ENCODE results near the gene CDK14. TPM values are rescaled to one million over a fixed set of nuclear protein-coding genes. Genes with fewer than 3 reads are reported as not detected.

The CDK14 gene
- total and polyA plus RNA-seq, 8 donors, result 0.58 to 43.9 (median 12.2) TPM

GRCh38 chr7:90916319-90916718, 320.2 kb downstream of the CDK14 start:
- Histone ChIP-seq H3K36me3 (no peaks in the 10 kb centered on the region), H3K27ac (no peak overlapping the region), H3K9me3 (no peaks in the 10 kb centered on the region), H3K4me3 (no peak overlapping the region), H3K4me1 (no peaks in the 10 kb centered on the region), H3K27me3 (no peaks in the 10 kb centered on the region)
- 69 to 85% (median 70%) methylated on average over 4 of the region's 4 CpGs for WGBS, 5 donors
- intact Hi-C loops (cut with DNase I; ENCODE audit: low total_unique reads), result no loop called here
- no peak for DNase-seq
- TF ChIP-seq POLR2AphosphoS5 (IDR thresholded peaks at IDR 0.05) (no peak), POLR2A (IDR thresholded peaks at IDR 0.05) (no peak), EP300 (IDR thresholded peaks at IDR 0.05) (no peak)
- TF ChIP-seq, protein P1, sequence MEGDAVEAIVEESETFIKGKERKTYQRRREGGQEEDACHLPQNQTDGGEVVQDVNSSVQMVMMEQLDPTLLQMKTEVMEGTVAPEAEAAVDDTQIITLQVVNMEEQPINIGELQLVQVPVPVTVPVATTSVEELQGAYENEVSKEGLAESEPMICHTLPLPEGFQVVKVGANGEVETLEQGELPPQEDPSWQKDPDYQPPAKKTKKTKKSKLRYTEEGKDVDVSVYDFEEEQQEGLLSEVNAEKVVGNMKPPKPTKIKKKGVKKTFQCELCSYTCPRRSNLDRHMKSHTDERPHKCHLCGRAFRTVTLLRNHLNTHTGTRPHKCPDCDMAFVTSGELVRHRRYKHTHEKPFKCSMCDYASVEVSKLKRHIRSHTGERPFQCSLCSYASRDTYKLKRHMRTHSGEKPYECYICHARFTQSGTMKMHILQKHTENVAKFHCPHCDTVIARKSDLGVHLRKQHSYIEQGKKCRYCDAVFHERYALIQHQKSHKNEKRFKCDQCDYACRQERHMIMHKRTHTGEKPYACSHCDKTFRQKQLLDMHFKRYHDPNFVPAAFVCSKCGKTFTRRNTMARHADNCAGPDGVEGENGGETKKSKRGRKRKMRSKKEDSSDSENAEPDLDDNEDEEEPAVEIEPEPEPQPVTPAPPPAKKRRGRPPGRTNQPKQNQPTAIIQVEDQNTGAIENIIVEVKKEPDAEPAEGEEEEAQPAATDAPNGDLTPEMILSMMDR (IDR thresholded peaks at IDR 0.05), result no peak

GRCh38 chr7:90917539-90917938, 321.4 kb downstream of the CDK14 start:
- Histone ChIP-seq H3K4me1 (no peaks in the 10 kb centered on the region), H3K36me3 (no peaks in the 10 kb centered on the region), H3K27me3 (no peaks in the 10 kb centered on the region), H3K9me3 (no peaks in the 10 kb centered on the region), H3K4me3 (no peak overlapping the region), H3K27ac (no peak overlapping the region)
- intact Hi-C loops (cut with DNase I; ENCODE audit: low total_unique reads), result no loop called here
- DNase-seq, result no peak
- TF ChIP-seq POLR2AphosphoS5 (IDR thresholded peaks at IDR 0.05) (no peak), POLR2A (IDR thresholded peaks at IDR 0.05) (no peak), EP300 (IDR thresholded peaks at IDR 0.05) (no peak)
- TF ChIP-seq, protein P1 (IDR thresholded peaks at IDR 0.05), result no peak
- 90 to 95% (median 93%) methylated on average over 4 of the region's 4 CpGs for WGBS, 5 donors

DNA sequence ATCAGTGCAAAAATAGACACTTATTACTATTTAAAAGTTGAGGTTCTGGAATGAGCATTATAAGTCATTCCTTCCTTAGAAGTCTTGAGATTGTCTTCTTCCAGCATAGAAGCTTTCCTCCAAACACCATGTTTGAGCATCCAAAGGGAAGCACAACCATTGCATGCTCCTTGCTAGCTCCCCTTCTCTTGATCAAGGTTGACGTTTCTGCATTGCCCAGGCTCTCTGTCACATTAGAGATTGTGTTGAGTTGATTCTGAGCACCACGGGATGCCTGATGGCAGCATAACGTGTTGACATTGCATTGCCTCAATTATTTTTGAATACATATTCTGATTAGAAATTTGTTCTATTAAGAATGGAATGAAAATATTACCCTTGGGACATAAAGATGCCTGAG, 322.2 kb downstream of the CDK14 start:
- H3K4me3 ChIP-seq, result no peak overlapping the region
- WGBS, 5 donors, result 60 to 80% (median 75%) methylated on average over 3 of the region's 3 CpGs
- no peak for DNase-seq
- H3K27me3 ChIP-seq, result no peaks in the 10 kb centered on the region
- H3K4me1 ChIP-seq, result no peaks in the 10 kb centered on the region
- H3K27ac ChIP-seq, result no peak overlapping the region
- TF ChIP-seq POLR2A (IDR thresholded peaks at IDR 0.05) (no peak), POLR2AphosphoS5 (IDR thresholded peaks at IDR 0.05) (no peak), EP300 (IDR thresholded peaks at IDR 0.05) (no peak)
- TF ChIP-seq, protein P1 (IDR thresholded peaks at IDR 0.05), result no peak
- intact Hi-C loops (cut with DNase I; ENCODE audit: low total_unique reads), result no loop called here
- no peaks in the 10 kb centered on the region for H3K9me3 ChIP-seq
- no peaks in the 10 kb centered on the region for H3K36me3 ChIP-seq

DNA sequence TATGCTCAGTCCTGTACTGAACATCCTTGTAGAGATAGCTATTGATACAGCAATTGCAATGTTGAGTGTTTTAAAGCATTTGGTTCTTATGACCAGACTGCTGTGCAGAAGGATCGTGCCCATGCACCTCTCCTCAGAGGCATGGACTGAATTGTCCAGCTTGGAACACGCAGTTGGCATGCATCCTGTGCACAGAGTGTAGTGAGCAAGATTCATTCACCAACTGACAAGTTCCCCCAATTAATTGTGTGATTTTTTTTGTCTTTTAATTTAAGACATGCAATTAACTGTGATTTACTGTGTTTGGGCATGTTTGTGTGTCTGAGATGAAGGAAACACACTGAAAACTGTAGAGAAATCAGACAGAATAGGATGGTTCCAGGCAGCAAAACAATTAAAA, 323.7 kb downstream of the CDK14 start:
- no peaks in the 10 kb centered on the region for H3K27me3 ChIP-seq
- no peaks in the 10 kb centered on the region for H3K9me3 ChIP-seq
- no peak overlapping the region for H3K27ac ChIP-seq
- H3K36me3 ChIP-seq, result no peaks in the 10 kb centered on the region
- 69 to 96% (median 92%) methylated on average over 2 of the region's 2 CpGs for WGBS, 5 donors
- DNase-seq, result no peak
- intact Hi-C loops (cut with DNase I; ENCODE audit: low total_unique reads), result no loop called here
- no peaks in the 10 kb centered on the region for H3K4me1 ChIP-seq
- TF ChIP-seq EP300 (IDR thresholded peaks at IDR 0.05) (no peak), POLR2A (IDR thresholded peaks at IDR 0.05) (no peak), POLR2AphosphoS5 (IDR thresholded peaks at IDR 0.05) (no peak)
- TF ChIP-seq, protein P1 (IDR thresholded peaks at IDR 0.05), result no peak
- no peak overlapping the region for H3K4me3 ChIP-seq

Data from stomach (tissue), 9 donors.